Pancreas (tissue), 10 donors: ENCODE results near the gene PFKFB4. TPM values are rescaled to one million over a fixed set of nuclear protein-coding genes. Genes with fewer than 3 reads are reported as not detected.
A peak's percentile ranks its signal among the peaks of the same experiment; 100 is the strongest.
"Not testable (repeated sequence)": the region's sequence is repeated elsewhere in the genome, so short reads cannot be mapped to it uniquely, and the experiment has no call there.

ENCODE experiments used
- ATAC-seq, 4 donors: fragments of 200-7000 bp; cut with Tn5 transposase; one replicate each; pipeline versions ENCODE4 v1.8.0 to v1.9.1; 2020; ENCODE audit warnings: mild to moderate bottlenecking in 4 of 4, moderate library complexity in 4 of 4
- DNase-seq, 6 donors: peaks; one replicate each; pipeline ENCODE4 v3.0.0-alpha.2; 2020
- FAIRE-seq: peaks from 2 replicates; lab custom pipeline; 2012; peaks lifted over from hg19 to GRCh38; lab: Jason Lieb, UNC
- H3K27ac ChIP-seq, 4 donors: fragments of 200-600 bp; sonication (generic); 1 replicate in 3 of 4; 2 replicates in 1 of 4; pipeline versions ENCODE4 v1.5.0 to v1.8.0; 2020
- H3K27me3 ChIP-seq, 4 donors: fragments of 200-600 bp; one replicate each; pipeline ENCODE4 v1.8.0; 2021
- H3K36me3 ChIP-seq, 3 donors: fragments of 200-600 bp; sonication (generic) in 1 of 3; one replicate each; pipeline versions ENCODE4 v1.5.0 to v1.8.0; 2020 to 2021
- H3K4me1 ChIP-seq, 3 donors: fragments of 200-600 bp; one replicate each; pipeline ENCODE4 v1.8.0; 2021
- H3K4me3 ChIP-seq, 4 donors: fragments of 200-600 bp; sonication (generic) in 2 of 4; one replicate each; pipeline versions ENCODE4 v1.5.0 to v1.8.0; 2020 to 2021
- H3K9me3 ChIP-seq, 4 donors: fragments of 200-600 bp; one replicate each; pipeline ENCODE4 v1.8.0; 2021
- WGBS, 2 donors: extraction: QIAGEN DNeasy Blood & Tissue Kit; methylation state at CpG; one replicate each; pipeline ENCODE4 v1.1.7; 2013; 5-methylcytosine and 5-hydroxymethylcytosine counted together
- intact Hi-C, 3 donors: fragments of 100-400 bp; cut with DNase I; formaldehyde crosslinking; loops; one replicate each; pipeline versions ENCODE4 v1.11.1 to v1.14.2; 2022
- polyA plus RNA-seq, 2 donors: library from polyadenylated mRNA; stranded (reverse); fragments of 200-250 nt; gene quantifications; one replicate each; pipeline ENCODE4 v1.2.3, GENCODE V29; 2013
- total RNA-seq, 6 donors: library from RNA; stranded (reverse); fragmentation: NEBNext Ultra II Directional in 4 of 6; extraction: Animal tissue kit (Norgen Biotek cat#: 25700) in 4 of 6; gene quantifications; one replicate each; pipeline versions ENCODE4 v1.2.1 to v1.2.4, GENCODE V29; 2021 to 2023
- TF ChIP-seq, protein P1 (sequence below), 4 donors: fragments of 200-600 bp; sonication (generic) in 3 of 4; IDR thresholded peaks; one replicate each; pipeline versions ENCODE4 v1.5.0 to v1.8.0; 2021; ENCODE audit warnings: antibody characterized with exemption in 4 of 4
- donor health status: healthy with polysubstance abuse.
- donor health status: DM: no; HTN: no; CAD: no; lungs with moderate emphysema.
- donor health status: DM: no; HTN: no; CAD: no.
- donor health status: control.
- donor health status: control.
- donor health status: Bipolar disorder and iron deficiency.
- donor health status: DM: yes; HTN: yes; CAD: no.
- donor health status: DM: no; HTN: no; CAD: no.
- donor health status: DM: no; HTN: no; CAD: no.
- donor health status: DM: yes; HTN: yes; CAD: no.

Gene PFKFB4
- total and polyA plus RNA-seq, 8 donors = 7.4 to 12.2 (median 8.5) TPM

DNA sequence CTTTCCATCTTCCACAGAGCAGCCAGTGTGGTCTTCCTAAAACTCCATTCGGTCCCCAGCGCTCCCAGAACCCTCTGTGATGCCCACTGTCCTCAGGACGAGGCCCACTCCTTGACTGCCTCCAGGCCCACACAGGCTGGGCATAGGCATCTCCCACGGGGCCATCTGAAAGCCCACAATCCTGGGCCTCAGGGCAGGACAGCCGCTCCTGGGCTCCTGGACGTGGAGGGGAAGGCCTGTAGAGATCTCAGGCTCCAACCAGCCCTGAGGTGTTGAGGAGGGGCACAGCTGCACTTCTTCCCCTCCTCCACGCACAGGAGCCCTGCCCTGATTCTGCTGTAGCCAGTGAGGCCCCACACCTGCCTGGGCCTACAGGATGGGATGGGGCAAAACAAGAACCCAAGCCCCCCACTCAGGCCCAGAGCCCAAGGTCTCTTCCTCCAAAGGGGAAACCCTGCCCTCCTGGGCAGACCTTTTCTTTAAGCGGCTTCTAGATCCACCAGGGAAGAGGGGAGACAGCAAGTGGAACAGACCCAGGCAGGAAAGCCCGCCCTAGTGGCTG lies 78.6 kb downstream of the PFKFB4 start:
- H3K27ac ChIP-seq = no peak overlapping the region
- WGBS, 2 donors = 74 to 84% methylated on average over 9 of the region's 9 CpGs

DNA sequence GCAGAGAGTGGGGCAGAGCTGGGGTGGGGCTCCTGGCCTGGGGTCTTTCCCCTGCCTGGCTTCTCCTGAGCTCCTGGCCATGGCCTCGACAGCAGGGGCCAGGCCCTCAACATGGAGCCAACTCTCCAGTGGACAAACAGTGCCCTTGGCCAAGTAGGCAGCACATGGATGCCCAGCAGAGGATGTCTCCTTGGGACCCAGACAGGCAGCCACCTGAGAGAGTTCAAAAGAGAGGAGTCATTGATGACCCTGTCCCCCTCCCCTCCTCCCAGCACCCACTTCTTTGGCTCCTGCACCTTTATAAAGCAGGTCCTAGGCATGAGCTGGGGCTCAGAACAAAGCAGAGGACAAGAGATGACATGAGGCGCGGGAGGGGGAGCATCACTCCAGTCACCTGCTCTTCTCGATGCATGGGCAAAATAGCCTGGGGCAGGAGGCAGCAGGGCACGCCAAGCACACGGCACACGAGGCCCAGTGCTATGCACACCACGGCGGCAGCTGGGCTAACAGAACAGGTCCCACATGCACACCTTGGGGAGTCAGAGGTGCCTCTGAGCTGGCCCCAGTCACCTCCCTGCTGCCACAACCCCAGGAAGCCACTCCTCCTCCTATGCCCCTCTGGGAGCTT lies 80.1 kb downstream of the PFKFB4 start:
- Histone ChIP-seq H3K36me3 (no peaks in the 10 kb centered on the region), H3K4me3 (no peak overlapping the region), H3K27me3 (no peaks in the 10 kb centered on the region), H3K9me3 (no peaks in the 10 kb centered on the region), H3K27ac (no peak overlapping the region), H3K4me1 (peaks cover 3 to 16% (median 10%) of the 10 kb centered on the region in 3 donors)
- peak in 1 of 6 donors; percentile 31 for DNase-seq
- no peak for FAIRE-seq
- ATAC-seq = no peak
- TF ChIP-seq, protein P1, sequence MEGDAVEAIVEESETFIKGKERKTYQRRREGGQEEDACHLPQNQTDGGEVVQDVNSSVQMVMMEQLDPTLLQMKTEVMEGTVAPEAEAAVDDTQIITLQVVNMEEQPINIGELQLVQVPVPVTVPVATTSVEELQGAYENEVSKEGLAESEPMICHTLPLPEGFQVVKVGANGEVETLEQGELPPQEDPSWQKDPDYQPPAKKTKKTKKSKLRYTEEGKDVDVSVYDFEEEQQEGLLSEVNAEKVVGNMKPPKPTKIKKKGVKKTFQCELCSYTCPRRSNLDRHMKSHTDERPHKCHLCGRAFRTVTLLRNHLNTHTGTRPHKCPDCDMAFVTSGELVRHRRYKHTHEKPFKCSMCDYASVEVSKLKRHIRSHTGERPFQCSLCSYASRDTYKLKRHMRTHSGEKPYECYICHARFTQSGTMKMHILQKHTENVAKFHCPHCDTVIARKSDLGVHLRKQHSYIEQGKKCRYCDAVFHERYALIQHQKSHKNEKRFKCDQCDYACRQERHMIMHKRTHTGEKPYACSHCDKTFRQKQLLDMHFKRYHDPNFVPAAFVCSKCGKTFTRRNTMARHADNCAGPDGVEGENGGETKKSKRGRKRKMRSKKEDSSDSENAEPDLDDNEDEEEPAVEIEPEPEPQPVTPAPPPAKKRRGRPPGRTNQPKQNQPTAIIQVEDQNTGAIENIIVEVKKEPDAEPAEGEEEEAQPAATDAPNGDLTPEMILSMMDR (IDR thresholded peaks at IDR 0.05) = no peak
- 78 to 88% methylated on average over 7 to 9 of the region's 9 CpGs for WGBS, 2 donors
- intact Hi-C loops = loop anchor here in 1 of 3 donors (5.0 kb wide), 1 partner anchor 76 kb away; no protein-coding TSS in a partner anchor

More for the DNA sequence above, 78.6 kb downstream of the PFKFB4 start:
- Histone ChIP-seq H3K27me3 (no peaks in the 10 kb centered on the region), H3K4me3 (no peak overlapping the region), H3K9me3 (no peaks in the 10 kb centered on the region), H3K4me1 (peaks cover 0 to 7% (median 5%) of the 10 kb centered on the region in 3 donors), H3K36me3 (no peaks in the 10 kb centered on the region)
- intact Hi-C loops = loop anchor here in 1 of 3 donors (5.0 kb wide), 1 partner anchor 74 kb away; no protein-coding TSS in a partner anchor
- TF ChIP-seq, protein P1 (IDR thresholded peaks at IDR 0.05) = no peak
- DNase-seq = no peak
- FAIRE-seq = no peak
- ATAC-seq = no peak

DNA sequence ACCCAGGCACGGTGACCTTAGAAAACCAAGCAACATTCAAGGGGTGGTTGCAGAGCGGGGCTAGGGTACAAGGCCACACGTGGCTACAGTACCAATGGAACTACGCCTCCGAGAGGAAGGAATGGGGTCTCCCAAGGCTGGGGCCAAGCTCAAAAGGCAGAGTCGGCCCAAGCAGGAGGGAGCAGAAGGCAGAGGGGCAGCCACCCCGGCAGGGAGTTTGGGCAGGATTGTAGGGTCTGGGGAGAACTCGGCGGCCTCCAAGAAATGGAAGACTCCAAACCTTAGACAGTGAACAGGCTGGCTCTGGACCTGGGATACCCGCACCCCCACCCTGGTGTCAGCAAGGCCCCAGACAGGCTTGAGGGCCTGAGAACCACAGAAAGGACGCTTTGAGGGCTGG lies 81.4 kb downstream of the PFKFB4 start:
- 83 to 86% methylated on average over 11 of the region's 11 CpGs for WGBS, 2 donors
- H3K4me1 ChIP-seq = peaks cover 3 to 25% (median 10%) of the 10 kb centered on the region in 3 donors
- FAIRE-seq (no peak), ATAC-seq (no peak), DNase-seq (peak in 1 of 6 donors; percentile 43)
- H3K27me3 ChIP-seq = no peaks in the 10 kb centered on the region
- no peak overlapping the region for H3K27ac ChIP-seq
- H3K36me3 ChIP-seq = no peaks in the 10 kb centered on the region
- TF ChIP-seq, protein P1 (IDR thresholded peaks at IDR 0.05) = no peak
- no peaks in the 10 kb centered on the region for H3K9me3 ChIP-seq
- H3K4me3 ChIP-seq = no peak overlapping the region
- intact Hi-C loops = loop anchor here in 1 of 3 donors (5.0 kb wide), 1 partner anchor 77 kb away; no protein-coding TSS in a partner anchor

DNA sequence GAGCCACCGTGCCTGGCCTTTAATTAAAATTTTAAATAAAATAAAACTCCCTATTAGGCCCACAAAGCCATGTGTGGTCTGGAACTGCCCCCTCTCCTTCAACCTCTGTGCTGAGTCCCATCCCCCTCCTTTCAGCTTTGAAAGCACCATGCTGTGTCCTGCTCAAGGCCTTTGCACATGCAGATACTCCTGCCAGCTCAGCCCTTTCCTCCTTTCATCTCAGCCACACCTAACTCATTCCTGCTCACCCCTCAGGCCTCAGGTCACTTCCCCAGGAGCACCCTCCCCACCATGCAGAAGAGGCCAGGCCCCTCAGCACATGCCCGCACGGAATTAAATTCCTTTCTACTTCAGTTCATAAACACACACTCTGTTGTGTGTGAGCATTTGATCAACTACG lies 82.0 kb downstream of the PFKFB4 start:
- whole genome bisulfite sequencing, 2 donors = 84 to 88% methylated on average over 4 of the region's 4 CpGs
- Histone ChIP-seq H3K27ac (no peak overlapping the region), H3K4me3 (no peak overlapping the region), H3K27me3 (no peaks in the 10 kb centered on the region), H3K9me3 (no peaks in the 10 kb centered on the region), H3K36me3 (no peaks in the 10 kb centered on the region), H3K4me1 (peaks cover 3 to 25% (median 10%) of the 10 kb centered on the region in 3 donors)
- intact Hi-C loops = loop anchor here in 1 of 3 donors (5.0 kb wide), 1 partner anchor 78 kb away; no protein-coding TSS in a partner anchor
- ATAC-seq (no peak), FAIRE-seq (no peak), DNase-seq (peak in 1 of 6 donors; percentile 12)
- TF ChIP-seq, protein P1 (IDR thresholded peaks at IDR 0.05) = no peak

DNA sequence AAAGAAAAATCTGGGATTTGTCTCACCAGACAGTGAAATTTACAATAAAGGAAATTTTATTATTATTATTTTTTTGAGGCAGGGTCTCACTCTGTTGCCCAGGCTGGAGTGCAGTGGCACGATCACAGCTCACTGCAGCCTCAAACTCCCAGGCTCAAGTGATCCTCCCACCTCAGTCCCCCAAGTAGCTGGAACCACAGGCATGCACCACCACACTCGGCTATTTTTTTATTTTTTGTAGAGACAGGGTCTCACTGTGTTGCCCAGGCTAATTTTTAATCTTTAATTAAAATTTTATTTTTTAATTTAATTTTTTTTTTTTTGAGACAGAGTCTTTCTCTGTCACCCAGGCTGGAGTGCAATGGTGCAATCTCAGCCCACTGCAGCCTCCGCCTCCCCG lies 82.6 kb downstream of the PFKFB4 start:
- H3K9me3 ChIP-seq, intact Hi-C loops, FAIRE-seq, DNase-seq, ATAC-seq, H3K36me3 ChIP-seq, H3K4me3 ChIP-seq, H3K27me3 ChIP-seq: not testable (repeated sequence)
- Histone ChIP-seq H3K4me1 (peaks cover 3 to 25% (median 11%) of the 10 kb centered on the region in 3 donors), H3K27ac (peak overlapping the region in 2 of 4 donors; percentile 92 to 94)
- 95 to 99% methylated on average over 4 of the region's 4 CpGs for WGBS, 2 donors
